HT-29 (cell line): Measurements from ENCODE around the gene MTMR4. TPM values are rescaled to one million over a fixed set of nuclear protein-coding genes. Genes with fewer than 3 reads are reported as not detected.
"Not testable (repeated sequence)": the region's sequence is repeated elsewhere in the genome, so short reads cannot be mapped to it uniquely, and the experiment has no call there.

ENCODE experiments used
- DNase-seq: peaks from one replicate; pipeline ENCODE4 v3.0.0-alpha.2; 2015; ENCODE audit warnings: low spot score
- total RNA-seq: library from RNA; depleted of rRNA; stranded (reverse); fragments of >200 nt; shearing (Covaris generic); gene quantifications from 2 replicates; pipeline ENCODE4 v1.2.3, GENCODE V29; 2014

The MTMR4 gene
- total RNA-seq, 1 experiment from 2014 or later, result 50.0 TPM

DNA sequence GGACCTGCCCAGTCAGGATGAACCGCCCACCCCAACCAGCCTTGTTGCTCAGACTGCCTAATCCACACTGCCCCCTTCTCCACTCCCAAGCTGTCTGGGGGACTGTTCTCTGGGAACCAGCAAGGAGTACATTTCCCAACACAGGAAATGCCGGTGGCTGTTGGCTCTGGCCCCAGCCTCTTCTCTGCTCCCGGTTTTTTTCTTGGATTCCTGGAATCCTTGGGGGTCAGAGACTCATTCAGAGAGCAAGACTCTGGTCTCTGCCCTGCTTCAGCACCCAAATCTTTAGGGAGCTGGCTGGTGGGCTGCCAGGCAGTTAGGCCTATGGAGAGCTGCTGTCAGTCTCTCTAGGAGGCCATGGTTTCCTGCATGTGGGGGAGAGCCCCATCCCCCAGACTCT lies 10.8 kb upstream of the MTMR4 start:
- DNase-seq, result no peak

DNA sequence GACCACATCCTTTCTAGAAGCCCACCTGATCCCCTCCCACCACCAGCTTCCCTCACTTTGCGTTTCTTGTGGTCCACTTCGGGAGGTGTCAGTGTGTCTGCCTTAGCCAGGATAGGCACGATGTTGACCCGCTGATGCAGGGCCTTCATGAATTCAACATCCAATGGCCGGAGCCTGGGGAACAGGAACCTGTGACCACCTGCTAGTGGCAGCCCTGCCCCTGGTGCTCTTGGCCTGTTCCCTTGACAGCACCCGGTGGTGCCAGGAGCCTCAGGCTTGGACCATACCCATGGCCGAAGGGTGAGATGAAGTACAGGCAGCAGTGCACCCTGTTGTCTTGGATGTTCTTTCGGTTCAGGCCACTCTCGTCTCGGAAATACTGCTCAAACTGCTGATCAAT lies 7.2 kb upstream of the MTMR4 start:
- DNase-seq, result no peak

DNA sequence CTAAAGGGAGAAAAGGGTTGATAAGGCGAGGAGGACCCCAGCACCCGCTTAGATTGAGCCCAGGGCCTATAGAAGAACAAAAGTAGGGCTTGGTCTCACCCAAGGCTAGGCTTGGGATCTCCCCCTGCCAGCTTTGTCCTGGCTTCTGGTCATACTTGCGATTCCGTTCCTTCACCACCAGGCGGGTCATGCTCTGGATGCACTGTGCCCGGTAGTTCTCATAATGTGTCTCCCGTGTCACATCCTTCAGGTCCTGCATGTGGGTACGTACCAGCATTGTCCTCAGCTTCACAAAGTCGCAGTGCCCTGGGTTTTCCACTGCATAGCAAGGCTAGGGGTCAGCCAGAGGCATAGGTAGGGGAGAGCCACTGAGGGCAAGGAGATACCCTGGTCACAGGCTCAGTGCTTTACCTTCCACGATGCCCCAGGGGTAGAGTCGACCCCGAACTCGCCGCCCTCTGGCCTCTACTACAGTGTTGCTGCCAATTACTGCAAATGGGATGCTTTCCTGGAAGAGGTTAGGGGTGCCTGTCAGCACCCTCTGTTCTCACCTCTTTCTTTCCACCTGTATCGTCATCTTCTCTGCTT lies 6.5 kb upstream of the MTMR4 start:
- peak; percentile 57 for DNase-seq

DNA sequence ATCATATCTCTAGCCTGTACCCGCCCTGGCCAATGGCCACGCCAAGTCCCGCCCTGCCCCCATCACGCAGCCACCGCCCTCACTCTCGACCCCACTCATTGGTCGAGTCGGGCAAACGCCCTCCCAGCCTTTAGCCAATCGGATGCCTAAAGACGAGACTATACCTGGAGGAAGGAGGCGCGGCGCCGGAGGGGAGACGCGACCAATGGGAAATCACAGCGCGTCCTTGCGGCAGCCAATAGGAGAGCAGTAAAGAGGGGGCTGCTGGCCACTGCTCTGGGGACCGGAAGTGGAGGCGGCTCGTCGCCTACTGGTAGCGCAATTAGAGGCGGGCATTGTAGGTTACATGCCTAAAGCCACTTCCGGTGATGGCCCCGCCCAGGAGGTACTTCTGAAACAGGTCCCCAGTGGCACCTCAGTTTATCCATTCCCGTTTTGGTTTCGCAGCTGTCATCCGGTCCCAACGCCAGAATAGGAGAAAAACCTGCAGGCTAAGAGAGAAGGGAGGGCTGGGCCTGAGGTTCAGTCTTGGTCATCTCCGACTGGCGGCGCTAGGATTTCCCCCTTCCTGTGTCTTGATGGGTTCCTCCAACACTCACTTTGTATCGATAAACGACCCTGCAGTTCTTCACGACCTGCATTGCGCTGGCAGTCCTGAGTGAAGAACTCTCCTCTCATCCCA lies 3.6 kb upstream of the MTMR4 start:
- peak; percentile 99 for DNase-seq

DNA sequence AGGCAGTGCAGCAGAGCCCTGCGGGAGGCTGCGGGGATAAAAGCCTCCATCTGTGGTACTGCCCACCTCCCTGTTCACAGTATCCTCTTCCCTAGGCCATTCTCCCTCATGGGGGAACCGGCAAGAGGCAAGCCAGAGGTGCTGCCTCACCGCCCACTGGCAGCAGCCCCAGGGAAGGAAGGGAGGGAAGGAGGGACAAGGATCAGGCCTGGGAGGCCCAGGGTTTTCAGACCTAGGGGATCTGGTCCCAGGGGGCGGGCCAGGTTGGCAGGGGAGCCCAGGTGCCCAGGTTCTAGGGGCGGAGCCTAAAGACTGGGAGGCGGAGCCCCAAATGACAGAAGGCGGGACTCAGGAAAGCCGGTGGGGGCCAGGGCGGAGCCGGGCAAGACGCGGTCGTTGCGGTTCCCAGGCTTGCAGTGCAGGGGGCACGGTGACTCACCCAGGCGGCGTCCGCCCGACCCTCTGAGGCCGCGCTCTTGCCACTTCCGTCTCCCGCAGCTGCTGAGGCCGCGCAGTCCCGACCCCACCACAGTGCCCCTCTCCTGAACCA lies 3.0 kb upstream of the MTMR4 start:
- no peak for DNase-seq

DNA sequence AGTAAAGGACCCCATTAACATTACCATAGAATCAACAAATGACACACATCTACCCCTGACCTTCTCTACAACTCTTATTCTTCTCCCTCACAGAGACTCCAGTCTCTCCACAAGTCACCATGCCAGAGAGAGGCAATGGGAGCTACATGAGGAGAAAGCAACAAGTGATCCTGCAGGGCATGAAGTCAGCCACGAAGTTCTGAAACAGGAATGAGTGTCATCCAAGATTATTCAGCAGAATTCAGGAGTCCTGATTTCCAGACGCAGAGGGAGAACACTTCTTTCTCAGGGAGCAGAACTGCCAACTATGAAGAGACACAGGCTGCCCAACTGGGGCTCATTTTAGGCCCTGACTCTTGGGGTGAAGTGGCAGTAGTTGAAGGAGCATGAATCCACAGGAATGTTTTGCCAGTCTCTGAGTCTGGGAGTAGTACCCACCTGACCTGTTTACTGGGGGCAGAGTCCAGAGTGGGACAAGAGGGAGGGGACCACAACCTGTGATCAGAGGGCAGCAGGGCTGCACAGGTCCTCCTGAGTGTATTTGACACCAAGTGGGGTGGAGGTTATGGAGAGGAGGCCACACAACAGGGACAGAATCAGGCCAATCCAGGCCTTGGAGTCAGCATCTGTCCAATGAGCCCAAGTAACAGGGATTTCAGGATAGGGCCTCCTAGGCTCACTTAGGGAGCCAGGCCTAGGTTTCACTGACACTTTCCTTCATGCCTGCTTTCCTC lies 2.4 kb upstream of the MTMR4 start:
- peak; percentile 55 for DNase-seq

DNA sequence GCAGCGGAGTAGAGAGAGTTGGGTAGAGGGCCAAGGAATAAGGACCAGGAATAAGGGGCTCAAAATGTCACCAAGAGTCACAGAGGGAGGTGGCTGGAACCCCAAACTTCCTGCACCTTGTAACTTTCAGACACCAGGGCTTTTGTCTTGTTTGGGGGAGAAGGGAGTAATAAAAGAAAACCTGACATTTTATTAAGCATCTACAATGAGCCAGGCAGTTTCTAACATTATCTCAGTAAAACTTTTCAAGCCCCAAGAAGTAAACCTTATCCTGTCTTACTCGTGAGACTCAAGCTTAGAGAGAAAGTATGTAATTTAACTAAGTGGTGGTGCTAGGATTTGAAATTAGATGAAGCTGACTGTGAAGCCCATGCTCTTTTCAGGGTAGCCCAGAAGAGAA lies 848 bp upstream of the MTMR4 start:
- DNase-seq, result no peak

DNA sequence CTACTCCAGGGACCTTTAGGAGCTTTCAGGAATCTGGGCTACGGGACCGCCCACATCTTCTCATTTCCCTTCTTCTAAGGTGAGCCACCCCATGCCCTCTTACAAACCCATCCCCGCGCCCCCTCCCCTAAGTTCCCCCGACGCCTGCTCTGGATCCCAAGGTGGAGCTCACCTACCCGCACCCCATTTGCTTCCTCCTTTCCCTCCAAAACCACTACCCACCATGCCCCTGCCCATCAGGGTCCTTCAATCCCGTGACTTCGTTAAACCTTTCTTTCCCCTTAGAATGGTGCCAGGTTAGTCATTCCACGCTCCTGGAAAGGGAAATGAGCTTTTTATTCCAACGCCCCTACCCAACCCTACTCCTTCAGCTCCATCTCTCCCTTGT lies 326 bp upstream of the MTMR4 start:
- DNase-seq, result no peak

DNA sequence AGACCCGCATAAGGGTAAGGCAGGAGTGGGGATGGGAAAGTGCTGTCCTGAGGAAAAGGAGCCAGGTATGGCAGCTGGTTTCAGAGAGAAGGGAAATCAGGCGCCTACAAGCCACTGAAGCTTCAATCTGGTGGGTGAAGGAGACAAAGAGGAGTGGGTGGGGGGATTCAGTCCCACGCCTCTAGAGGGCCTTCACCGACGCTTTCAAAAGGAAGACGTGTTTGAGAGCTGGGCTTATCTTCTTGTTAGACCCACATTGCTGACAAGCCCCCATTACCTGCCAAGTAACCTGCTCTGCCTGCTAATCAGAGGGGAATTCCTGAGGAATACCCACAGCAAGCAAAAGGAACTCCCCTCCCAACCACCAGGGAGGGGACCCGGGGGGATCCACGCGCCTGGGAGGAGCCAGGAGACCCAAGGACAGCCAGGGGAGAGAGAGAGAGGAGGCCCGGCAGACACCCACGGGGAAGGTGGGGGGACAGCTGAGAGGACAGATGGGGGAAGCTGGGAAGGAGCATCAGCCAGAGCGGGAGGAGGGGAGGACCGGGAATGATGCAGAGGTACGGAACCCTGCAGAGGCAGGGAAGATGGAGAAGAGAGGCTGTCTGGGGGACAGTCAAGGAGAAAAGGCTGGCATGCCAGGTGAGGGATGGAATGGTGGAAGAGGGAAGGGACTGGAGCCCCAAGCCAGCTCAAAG lies 1.0 kb downstream of the MTMR4 start:
- no peak for DNase-seq

DNA sequence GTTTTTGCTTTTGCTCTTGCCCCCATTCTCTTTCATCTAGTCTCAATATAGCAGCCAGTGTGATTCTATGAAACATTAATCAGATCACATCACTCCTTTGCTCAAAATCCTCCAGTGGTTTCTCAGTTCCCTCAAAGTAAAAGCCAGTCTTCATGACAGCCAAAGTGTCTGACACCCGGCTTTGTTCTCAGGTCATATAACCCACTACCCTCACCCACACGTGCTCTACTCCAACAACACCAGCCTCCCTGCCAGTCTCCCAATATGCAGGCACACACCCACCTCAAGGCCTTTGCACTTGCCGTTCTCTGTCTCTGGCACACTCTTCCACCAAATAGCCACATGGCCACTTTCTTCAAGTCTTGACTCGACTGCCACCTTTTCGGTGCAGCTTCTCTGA lies 4.4 kb downstream of the MTMR4 start:
- no peak for DNase-seq

DNA sequence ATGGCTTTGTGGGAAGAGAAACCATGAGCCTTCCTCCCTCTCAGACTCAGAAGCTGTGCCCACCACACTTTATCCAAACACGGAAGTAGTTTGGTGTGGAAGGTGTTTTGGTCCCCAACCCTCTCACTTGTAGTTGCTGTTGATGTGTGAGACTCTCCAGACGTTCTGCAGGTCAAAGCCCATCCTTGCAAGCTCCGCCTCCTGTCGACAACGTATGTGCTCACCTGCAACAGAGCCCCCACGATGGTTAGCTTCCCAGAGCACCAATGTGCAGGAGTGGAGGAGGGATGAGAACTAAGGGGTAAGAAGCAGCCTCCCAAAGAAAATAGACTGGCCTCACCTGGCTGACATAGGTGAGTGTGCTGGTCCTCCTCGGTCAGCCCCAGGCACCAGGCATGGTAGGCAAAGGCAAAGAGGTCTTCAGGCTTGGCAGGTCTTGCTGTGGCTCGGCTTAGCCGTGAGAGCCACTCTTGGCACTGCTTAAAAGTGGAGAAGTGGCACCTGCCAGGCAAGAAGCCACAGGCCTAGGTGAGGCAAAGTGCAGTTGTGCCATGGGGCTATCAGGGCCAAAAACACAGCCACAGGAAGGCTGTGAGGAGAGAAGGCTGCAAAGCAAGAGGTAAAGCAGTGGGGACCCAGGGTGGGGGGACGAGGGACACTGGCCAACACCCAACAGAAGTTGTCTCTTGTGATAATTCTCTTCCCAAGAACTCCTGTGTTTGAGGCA lies 5.9 kb downstream of the MTMR4 start:
- DNase-seq, result no peak

DNA sequence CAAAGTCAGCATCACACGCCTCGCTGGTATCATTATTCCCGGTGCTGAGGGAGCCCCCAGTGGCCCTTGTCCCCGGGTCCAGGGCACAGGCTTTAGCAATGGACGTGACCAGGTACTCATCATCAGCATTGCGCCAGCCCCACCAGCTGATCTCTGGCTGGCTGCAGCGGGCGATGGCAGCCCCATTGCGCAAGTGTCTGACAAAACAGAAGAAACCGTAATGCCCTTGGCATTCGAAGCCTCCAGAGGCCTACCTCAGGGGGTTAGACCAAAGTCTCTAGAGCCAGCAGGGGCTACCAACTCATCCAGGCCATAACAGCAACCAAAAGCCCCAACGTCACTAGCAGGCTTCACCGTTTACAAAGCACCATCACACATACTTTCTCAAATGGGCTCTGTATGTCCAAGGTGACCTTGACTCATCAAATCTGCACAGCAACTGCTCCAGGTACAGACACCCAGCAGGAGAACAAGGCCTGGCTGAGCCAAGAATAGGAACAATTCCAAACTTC lies 7.3 kb downstream of the MTMR4 start:
- no peak for DNase-seq

DNA sequence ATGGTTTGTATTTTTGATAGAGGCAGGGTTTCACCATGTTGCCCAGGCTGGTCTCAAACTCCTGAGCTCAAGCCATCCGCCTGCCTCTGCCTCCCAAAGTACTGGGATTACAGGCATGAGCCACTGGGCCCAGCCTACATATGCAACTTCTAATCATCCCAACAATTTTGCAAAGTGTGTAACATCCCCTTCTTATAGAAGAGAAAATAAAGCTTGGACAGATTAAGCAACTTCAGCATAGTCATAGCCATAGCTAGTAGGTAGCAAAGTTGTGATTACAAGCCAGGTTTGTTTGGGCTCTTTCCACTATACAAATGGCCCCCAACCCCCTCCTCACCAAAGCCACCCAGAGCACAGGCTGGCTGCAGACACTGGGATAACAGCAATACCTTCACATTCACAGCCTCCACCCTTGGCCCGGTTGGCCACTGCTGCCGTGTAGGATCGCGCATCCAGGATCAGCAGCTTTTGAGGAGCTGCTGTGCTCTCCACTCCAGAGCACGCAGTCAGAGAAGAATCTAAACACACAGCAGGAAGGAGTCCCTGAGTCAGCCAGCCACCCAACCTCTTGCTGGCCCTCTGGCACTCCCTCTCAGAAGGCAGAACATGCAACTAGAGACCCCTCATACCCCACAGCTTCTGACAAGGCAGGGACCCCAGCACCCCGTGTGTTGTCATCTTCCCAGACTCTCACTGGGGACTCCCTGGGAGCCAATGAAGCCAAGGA lies 7.9 kb downstream of the MTMR4 start:
- no peak for DNase-seq

DNA sequence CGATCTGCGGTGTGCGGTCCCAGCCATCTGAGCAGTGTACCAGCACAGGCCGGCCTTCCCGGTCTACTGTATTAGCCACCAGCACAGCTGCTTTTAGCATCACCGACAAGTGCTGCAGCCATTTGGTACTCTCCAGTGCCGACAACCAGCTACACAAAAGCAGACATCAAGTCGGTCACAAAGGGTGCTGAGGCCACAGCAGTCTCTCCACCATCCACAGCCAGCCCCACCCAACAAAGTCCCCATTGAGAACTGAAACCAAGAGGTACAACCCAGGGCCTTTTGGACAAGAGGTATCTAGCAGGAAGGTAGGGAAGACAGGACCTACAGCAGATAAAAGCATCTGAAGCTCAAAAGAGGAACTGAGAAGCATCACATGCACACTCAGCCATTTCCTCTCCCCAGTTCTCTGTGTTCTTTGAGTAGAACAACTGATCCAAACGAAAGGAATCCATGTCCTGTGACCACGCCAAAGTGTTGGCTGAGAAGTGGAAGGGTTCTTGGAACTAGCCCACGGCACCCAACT lies 9.5 kb downstream of the MTMR4 start:
- no peak for DNase-seq

DNA sequence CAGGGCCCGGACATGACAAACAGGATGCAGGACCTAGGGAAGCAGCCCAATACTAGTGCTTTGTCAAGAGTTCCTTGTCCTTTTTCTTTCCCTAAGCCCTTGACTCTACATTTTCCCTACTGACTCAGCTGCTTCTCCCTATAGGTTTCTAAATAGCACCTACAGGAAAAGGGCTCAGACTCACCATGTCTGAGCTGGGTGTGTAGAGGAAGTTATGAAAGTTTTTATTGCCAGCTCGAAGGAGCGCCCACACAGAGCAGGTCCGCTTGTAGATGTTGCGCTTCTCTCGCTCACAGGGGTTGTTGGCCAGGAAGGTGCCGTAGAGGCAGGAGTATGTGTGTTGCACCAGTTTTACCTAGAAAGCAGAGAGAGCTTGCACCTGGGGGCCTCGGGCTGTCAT lies 10.6 kb downstream of the MTMR4 start:
- no peak for DNase-seq

DNA sequence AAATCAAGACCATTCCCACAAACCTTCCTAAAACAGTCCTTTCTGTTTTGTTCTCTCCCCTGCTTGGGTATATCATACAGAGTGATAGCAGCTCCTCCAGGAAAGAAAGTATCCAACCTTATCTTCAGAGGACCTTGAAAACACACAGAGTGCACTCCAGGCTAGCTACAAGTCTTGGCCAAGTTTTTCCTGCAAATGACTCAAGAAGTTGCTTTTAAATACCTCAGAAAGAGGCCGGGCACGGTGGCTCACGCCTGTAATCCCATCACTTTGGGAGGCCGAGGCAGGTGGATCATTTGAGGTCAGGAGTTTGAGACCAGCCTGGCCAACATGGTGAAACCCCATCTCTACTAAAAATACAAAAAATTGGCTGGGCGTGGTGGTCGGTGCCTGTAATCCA lies 11.3 kb downstream of the MTMR4 start:
- DNase-seq, result not testable (repeated sequence)

DNA sequence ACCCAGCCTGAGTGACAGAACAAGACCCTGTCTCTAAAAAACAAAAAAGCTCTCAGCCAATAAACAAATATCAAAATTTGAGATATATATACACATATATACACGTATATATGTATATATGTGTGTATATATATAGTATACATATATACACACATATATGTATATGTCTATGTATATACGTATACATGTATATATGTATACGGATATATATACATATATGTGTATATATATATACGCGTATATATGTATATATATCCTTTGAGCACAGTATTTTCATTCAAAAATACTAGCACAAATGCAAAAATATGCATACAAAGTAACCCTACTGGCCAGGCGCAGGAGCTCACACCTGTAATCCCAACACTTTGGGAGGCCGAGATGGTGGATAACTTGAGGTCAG lies 13.0 kb downstream of the MTMR4 start:
- no peak for DNase-seq

DNA sequence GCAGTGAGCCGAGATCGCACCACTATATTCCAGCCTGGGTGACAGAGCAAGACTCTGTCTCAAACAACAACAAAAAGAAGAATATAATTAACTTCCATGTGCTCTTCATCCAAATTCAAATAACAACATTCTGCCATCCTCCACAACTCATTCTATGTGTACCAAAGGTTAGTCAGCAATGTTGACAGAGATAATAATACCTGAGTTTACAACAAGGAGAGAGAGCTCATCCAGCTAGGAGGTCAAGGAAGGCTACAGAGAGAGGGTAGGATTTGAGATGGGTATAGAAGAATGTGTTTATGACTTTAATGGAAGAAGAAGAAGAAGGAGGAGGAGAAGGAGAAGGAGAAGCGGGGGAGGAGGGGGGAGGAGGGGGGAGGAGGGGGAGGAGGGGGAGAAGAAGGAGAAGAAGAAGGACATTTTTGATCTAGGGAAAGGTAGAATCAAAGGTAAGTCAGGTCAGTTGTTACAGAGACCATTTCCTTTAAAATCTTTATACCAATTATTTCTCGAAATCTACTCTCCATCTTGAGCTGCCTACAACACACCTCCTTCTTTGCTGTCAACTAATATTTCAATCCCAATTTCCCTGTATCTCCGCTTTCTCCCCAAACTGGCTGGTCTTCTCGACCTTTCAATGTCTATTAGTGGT lies 16.1 kb downstream of the MTMR4 start:
- no peak for DNase-seq

DNA sequence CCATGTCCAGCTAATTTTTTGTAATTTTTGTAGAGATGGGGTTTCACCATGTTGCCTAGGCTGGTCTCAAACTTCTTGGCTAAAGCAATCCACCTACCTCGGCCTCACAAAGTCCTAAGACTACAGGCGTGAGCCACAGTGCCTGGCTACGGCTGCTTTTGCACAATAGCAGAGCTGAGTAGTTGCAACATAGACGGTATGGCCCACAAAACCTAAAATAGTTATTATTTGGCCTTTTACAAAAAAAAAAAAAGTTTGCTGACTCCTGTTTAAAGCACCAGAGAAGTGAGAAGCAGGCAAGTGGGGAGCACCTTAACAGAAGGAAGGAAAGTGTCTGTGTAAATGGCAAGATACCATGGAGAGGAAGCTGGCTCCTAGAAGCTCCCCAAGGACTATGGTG lies 20.9 kb downstream of the MTMR4 start:
- DNase-seq, result no peak
